HG03571 (cell line): Measurements from ENCODE around the gene CUL5.
"Not testable (repeated sequence)": the region's sequence is repeated elsewhere in the genome, so short reads cannot be mapped to it uniquely, and the experiment has no call there.

Experiments
- ATAC-seq: cut with Tn5 transposase; IDR thresholded peaks from one replicate; pipeline ENCODE4 v1.9.1; 2021; ENCODE audit not compliant: unreplicated experiment

Gene CUL5

DNA sequence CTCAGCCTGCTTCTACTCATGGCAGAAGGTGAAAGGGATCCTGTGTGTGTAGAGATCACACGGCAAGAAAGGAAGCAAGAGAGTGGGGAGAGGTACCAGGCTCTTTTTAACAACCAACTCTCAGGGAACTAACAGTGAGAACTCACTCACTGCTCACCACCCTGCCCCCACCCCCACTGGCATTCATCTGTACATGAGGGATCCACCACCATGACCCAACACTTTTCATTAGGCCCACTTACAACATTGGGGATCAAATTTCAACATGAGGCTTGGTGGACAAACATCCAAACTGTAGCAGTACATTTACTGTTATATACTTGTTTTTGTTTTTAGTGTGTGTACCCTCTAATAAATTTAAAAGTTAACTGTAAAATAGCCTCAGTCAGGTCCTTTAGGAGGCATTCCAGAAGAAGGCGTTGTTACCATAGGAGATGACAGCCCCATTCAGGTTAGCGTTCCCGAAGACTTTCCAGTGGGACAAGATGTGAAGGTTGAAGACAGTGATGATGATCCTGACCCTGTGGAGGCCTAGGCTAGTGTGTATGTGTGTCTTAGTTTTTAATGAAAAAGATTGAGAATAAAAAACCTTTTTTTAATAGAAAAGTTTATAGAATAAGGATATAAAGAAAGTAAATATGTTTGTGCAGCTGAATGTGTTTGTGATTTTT is 11.3 kb downstream of the CUL5 start:
- ATAC-seq = no peak

- ATAC-seq = peak; percentile 85
Observed at GRCh38 chr11:108025387-108026080, 16.8 kb downstream of the CUL5 start.

DNA sequence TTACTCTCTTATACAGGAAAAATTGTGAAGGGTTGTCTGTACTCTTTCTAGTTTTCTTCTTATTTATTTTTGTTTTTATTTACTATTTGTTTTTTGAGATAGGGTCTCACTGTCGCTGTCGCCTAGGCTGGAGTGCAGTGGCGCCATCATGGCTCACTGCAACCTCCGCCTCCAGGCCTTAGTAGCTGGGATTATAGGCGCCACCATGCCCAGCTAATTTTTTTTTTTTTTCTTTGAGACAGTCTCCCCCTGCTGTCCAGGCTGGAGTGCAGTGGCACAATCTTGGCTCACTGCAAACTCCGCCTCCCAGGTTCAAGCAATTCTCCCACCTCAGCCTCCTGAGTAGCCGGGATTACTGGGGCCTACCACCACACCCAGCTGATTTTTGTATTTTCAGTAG is 18.4 kb downstream of the CUL5 start:
- ATAC-seq = no peak

DNA sequence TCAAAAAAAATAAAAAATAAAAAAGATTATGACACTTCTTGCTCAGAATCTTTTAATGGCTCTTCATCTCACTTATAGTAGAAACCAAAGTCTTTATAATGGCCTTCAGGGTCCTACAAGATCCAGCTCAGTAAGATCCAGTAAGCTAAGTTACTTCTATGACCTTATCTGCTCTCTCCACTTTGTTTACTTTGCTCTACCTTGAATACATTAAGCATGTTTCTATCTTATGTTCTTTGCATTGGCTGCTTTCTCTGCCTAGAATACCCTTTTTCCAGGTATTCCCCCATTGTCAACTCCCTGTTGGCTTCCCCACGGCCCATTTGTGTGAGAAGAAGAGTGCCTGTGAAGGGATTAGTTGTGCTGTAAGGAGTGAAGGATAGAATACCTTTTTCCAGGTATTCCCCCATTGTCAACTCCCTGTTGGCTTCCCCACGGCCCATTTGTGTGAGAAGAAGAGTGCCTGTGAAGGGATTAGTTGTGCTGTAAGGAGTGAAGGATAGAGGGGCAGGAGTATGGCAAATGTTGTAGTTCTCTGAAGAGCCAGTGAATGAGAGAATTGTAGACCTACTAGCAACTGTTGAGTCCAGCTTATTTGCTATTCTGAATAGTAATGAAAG is 20.2 kb downstream of the CUL5 start:
- not testable (repeated sequence) for ATAC-seq

- not testable (repeated sequence) for ATAC-seq
Observed at GRCh38 chr11:108031604-108032003, 22.9 kb downstream of the CUL5 start.

DNA sequence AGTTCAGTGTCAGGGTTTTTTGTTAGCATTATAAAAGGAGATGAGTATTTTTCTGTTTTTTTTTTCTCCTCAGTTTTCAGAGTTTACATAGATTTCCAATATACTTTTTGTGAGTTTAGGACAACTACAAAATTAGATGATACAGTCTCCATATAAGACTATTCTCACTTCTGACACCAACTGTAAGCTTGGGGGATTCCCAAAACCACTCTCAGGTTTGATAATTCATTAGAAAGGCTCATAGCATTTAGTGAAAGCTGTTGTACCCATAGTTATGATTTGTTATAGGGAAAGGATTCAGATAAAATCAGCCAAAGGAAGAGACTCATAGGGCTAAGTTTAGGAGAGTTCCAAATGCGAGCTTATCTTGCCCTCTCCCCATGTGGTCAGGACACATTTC is 24.1 kb downstream of the CUL5 start:
- ATAC-seq = no peak

GRCh38 chr11:108034034-108034433 is 25.3 kb downstream of the CUL5 start:
- no peak for ATAC-seq

GRCh38 chr11:108034952-108035351 is 26.3 kb downstream of the CUL5 start:
- no peak for ATAC-seq

GRCh38 chr11:108035690-108036089 is 27.0 kb downstream of the CUL5 start:
- no peak for ATAC-seq

DNA sequence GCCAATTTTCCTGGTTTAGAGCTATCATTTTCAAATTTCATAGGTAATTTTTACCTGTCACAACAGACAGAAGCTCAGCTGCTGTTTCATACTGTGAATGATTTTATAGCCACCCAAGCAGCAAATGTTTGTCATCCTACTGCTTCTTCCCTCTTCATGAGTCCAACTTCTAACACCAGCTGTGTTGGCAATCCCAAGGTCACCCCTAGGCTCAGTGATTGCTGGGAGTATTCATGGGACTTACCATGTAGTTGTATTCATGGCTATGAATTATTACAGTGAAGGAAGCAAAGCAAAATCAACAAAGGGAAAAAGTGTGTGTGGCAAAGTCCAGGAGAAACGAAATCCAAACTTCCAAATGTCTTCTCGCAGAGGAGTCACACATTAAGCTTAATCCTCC is 28.5 kb downstream of the CUL5 start:
- no peak for ATAC-seq

DNA sequence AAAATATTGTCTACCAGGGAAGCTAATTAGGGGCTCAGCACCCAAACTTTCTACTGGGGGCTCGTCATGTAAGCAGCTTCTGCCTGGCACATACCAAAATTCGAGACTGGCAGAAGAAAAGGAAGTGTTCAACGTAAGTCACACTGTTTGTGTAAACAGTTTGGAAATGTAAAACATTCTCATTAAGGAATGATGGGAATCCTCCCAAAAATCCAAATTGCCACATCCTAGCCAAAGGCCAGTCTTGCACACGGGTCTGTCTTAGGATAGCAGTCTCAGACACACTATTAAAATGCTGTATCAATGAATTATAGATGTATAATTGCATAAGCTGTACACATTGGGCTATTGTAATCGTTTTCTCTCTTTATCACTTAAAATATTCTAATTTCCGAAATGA is 28.9 kb downstream of the CUL5 start:
- ATAC-seq = no peak

- ATAC-seq = no peak
Observed at GRCh38 chr11:108048269-108048668, 39.6 kb downstream of the CUL5 start.

DNA sequence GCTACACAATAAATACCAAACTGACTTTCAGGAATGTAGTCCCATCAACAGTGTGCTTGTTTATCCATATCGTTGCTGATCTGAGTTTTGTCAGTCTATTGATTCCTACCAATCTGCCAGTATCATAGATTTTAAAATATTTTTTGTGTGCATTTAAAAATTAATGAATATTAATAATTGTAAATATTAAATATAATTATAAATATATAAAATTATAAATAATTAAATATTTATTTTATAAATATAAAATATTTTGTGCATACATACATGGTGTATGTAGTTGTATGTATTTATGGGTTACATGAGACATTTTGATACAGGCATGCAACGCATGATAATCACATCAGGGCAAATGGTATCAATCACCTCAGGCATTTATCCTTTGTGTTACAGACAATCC is 53.6 kb downstream of the CUL5 start:
- ATAC-seq = no peak

DNA sequence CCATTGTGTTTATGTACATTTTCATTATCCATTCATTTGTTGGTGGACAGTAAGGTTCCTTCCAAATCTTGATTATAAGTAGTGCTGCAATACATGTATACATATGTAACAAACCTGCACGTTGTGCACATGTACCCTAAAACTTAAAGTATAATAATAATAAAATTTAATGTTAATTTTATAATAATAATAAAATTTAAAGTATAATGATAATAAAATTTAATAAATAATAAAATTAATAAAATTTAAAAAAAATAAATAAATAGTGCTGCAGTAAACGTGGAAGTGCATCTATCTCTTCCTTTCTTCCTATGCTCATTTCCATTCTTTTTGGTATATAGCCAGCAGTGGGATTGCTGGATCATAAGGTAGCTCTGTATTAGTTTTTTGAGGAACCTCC is 54.7 kb downstream of the CUL5 start:
- ATAC-seq = no peak

- ATAC-seq = no peak
Observed at GRCh38 chr11:108069947-108070346, 61.2 kb downstream of the CUL5 start.

GRCh38 chr11:108084811-108085210 is 76.1 kb downstream of the CUL5 start:
- ATAC-seq = no peak

DNA sequence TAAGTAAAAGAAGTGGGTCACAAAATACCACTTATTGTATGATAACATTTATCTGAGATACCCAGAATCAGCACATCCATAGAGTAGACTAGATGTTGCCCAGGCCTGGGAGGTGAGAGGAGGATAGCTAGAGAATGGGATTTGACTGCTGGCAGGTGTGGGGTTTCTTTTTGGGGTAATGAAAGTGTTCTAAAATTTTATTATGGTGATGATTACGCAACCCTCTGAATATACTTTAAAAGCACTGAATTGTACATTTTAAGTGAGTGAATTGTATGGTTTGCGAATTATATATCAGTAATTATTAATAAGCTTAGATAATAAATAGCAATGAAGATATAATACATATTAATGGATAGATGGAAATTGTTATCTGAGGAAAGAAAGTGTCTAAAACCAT is 77.0 kb downstream of the CUL5 start:
- no peak for ATAC-seq

DNA sequence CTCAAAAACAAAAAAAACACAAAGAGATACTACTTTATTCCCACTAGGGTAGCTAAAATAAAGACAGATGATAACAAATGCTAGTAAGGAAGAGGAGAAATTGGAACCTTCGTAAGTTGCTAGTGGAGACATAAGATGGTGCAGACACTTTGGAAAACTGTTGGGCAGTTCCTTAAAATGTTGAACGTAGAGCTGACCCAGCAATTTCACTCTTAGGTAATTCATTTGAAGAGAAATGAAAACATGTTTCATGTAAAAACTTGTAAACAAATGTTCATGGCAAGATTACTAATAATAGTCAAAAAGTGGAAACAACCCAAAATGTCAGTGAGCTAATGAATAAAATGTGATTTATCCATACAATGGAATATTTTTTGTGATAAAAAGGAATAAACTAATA is 83.4 kb downstream of the CUL5 start:
- no peak for ATAC-seq

DNA sequence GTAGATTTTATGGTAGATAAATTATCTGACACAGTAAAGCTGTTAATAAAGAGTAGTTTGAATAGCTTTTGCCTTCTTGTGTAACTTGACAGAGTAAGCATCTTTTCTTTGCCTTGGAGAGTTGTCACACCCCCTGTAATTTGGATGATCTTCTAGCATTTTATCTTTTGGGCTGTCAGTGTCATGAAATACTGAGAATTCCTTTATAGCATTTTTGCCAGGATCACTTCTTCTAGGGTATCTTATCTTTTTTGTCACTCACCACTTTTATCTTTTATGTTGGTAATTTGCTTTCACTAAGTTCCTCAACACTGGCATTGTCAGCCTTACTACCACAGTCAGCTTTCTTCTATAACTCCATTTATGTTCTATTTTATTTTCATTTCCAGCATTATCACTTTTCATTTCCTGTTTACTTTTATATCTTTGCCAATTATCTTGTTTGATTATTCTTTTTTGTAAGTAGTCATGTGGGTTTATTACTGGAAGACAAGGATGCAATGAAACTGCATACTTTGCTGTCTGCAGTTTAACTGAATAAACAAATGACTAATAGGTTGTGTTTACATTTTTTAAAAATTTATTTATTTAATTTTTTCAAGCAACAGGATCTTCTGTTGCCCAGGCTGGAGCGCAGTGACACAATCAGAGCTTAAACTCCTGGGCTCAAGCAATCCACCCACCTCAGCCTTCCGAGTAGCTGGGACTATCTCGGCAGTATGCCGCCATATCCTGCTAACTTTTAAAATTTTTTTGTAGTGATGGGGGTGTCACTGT is 84.6 kb downstream of the CUL5 start:
- no peak for ATAC-seq

DNA sequence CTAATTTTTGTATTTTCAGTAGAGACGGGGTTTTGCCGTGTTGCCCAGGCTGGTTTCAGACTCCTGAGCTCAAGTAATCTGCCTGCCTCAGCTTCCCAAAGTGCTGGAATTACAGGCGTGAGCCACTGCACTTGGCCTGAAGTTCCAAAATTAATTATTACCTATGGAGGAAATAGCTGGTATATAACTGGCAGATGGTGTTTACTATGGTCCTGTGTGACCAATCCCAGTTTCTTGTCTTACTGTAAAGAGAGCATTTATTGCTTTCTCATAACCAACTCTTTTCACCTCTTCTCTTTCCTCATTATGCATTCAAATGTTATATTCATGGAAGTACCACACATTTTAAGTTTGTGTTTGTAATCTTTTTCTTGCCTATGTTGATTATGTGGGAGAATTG is 88.5 kb downstream of the CUL5 start:
- no peak for ATAC-seq

- ATAC-seq = no peak
Observed at GRCh38 chr11:108101090-108101775, 92.5 kb downstream of the CUL5 start.
